SK-N-SH treated with all-trans-retinoic acid at 6 μM for 48 hours (cell line): ENCODE results near the gene PTPRN2.

Source experiments
- ATAC-seq: fragments of 200-7000 bp; cut with Tn5 transposase; 3 replicates; pipeline ENCODE4 v1.9.1; 2020; ENCODE audit warnings: mild to moderate bottlenecking, moderate library complexity
- BACH2 ChIP-seq: fragments of 250-450 bp; sonication (Bioruptor Pico); IDR thresholded peaks from 2 replicates; pipeline ENCODE4 v1.9.0; 2021; ENCODE audit warnings: mild to moderate bottlenecking, borderline replicate concordance
- CSDC2 ChIP-seq: fragments of 250-450 bp; sonication (Bioruptor Pico); IDR thresholded peaks from 2 replicates; pipeline ENCODE4 v1.5.0; 2020; ENCODE audit warnings: mild to moderate bottlenecking, moderate library complexity
- GLIS3 ChIP-seq: fragments of 250-450 bp; sonication (Bioruptor Pico); IDR thresholded peaks from 2 replicates; pipeline ENCODE4 v1.5.0; 2020; ENCODE audit warnings: mild to moderate bottlenecking, moderate library complexity
- ISL1 ChIP-seq: fragments of 250-450 bp; sonication (Bioruptor Pico); IDR thresholded peaks from 2 replicates; pipeline ENCODE4 v2.1.2; 2022; ENCODE audit warnings: mild to moderate bottlenecking, moderate library complexity
- OSR1 ChIP-seq: fragments of 250-450 bp; sonication (Bioruptor Pico); IDR thresholded peaks from 2 replicates; pipeline ENCODE4 v1.8.0; 2022; ENCODE audit warnings: moderate library complexity, mild to moderate bottlenecking, inconsistent platforms
- PPARA ChIP-seq: fragments of 250-450 bp; sonication (Bioruptor Pico); IDR thresholded peaks from 2 replicates; pipeline ENCODE4 v1.5.0; 2020; ENCODE audit warnings: mild to moderate bottlenecking, borderline replicate concordance
- RARB ChIP-seq: fragments of 250-450 bp; sonication (Bioruptor Pico); IDR thresholded peaks from 2 replicates; pipeline ENCODE4 v1.8.0; 2021; ENCODE audit warnings: mild to moderate bottlenecking, moderate library complexity
- SNAI2 ChIP-seq: fragments of 250-450 bp; sonication (Bioruptor Pico); IDR thresholded peaks from 2 replicates; pipeline ENCODE4 v1.5.0; 2020; ENCODE audit warnings: mild to moderate bottlenecking, moderate library complexity
- TCF4 ChIP-seq: fragments of 250-450 bp; sonication (Bioruptor Pico); IDR thresholded peaks from 2 replicates; pipeline ENCODE4 v1.8.0; 2021; ENCODE audit warnings: mild to moderate bottlenecking, moderate library complexity, borderline replicate concordance
- TOX ChIP-seq: fragments of 250-450 bp; sonication (Bioruptor Pico); IDR thresholded peaks from 2 replicates; pipeline ENCODE4 v1.8.0; 2021; ENCODE audit warnings: mild to moderate bottlenecking, moderate library complexity, borderline replicate concordance
- ZC3H10 ChIP-seq: fragments of 250-450 bp; sonication (Bioruptor Pico); IDR thresholded peaks from 2 replicates; pipeline ENCODE4 v1.5.1; 2021; ENCODE audit warnings: mild to moderate bottlenecking, moderate library complexity
- ZFP3 ChIP-seq: fragments of 250-450 bp; sonication (Bioruptor Pico); IDR thresholded peaks from 2 replicates; pipeline ENCODE4 v1.5.0; 2020; ENCODE audit warnings: mild to moderate bottlenecking, moderate library complexity
- ZFP30 ChIP-seq: fragments of 450-650 bp; formaldehyde crosslinking; IDR thresholded peaks from 2 replicates; pipeline ENCODE4 v1.5.0; 2022; ENCODE audit warnings: mild to moderate bottlenecking, moderate library complexity
- ZNF565 ChIP-seq: fragments of 450-650 bp; formaldehyde crosslinking; conservative IDR thresholded peaks from 2 replicates; pipeline ENCODE4 v1.5.0; 2020; ENCODE audit warnings: low read depth, mild to moderate bottlenecking, moderate library complexity
- ZNF70 ChIP-seq: fragments of 450-650 bp; formaldehyde crosslinking; IDR thresholded peaks from 2 replicates; pipeline ENCODE4 v1.5.0; 2020; ENCODE audit warnings: mild to moderate bottlenecking, moderate library complexity
- TF ChIP-seq, protein P1 (sequence below): fragments of 250-450 bp; sonication (Bioruptor Pico); IDR thresholded peaks from 2 replicates; pipeline ENCODE4 v1.5.1; 2021; ENCODE audit warnings: mild to moderate bottlenecking, moderate library complexity
- TF ChIP-seq, protein P2 (sequence below): fragments of 250-450 bp; sonication (Bioruptor Pico); IDR thresholded peaks from 2 replicates; pipeline ENCODE4 v1.5.1; 2020; ENCODE audit warnings: low read depth, mild to moderate bottlenecking, moderate library complexity
- TF ChIP-seq, protein P3 (sequence below): fragments of 250-450 bp; sonication (Bioruptor Pico); IDR thresholded peaks from 2 replicates; pipeline ENCODE4 v1.8.0; 2021; ENCODE audit warnings: low read depth, mild to moderate bottlenecking, moderate library complexity, borderline replicate concordance
- TF ChIP-seq, protein P4 (sequence below): fragments of 250-450 bp; sonication (Bioruptor Pico); IDR thresholded peaks from 2 replicates; pipeline ENCODE4 v1.5.0; 2020; ENCODE audit warnings: mild to moderate bottlenecking, moderate library complexity
- TF ChIP-seq, protein P5 (sequence below): fragments of 250-450 bp; sonication (Bioruptor Pico); IDR thresholded peaks from 2 replicates; pipeline ENCODE4 v1.8.0; 2020; ENCODE audit warnings: mild to moderate bottlenecking, moderate library complexity, borderline replicate concordance

Gene PTPRN2

DNA sequence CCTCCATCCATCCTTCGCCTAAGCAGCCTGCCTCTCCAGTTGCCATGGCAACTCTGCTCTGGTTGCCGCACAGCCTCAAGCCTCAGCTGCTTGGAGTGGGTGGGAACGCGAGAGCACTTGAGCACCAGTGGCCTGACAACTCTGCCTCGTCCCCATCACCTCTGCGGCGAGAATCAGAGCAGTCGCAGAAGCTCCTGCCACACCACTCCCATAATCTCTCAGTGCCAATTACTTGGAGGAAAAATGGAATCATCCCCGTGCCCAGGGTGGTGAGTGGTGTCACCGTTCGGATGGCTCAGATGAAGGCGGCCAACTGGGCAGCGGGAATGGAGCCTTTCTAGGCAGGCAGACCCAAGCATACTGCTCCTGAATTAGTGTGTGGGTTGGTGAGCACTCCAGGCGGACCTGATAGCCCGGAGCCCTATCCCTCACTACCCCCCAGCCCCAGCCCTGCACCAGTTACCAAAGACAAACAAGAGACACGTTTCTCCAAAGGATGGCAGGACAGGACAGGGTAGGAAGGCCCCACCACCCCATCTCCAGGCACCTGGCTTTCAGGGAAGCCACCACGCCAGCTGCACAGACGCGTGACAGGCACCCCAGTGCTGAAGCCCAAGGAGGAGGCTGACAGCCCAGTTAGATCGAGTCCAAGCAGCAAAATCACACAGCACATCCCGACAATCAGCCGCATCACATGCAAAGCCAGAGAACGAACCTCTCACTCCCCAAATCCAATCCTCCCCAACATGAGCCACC, 335.4 kb downstream of the PTPRN2 start:
- no peak for ATAC-seq
- TF ChIP-seq ZFP30 (no peak), ISL1 (no peak), TOX (no peak), CSDC2 (CRISPR knock-in tag) (no peak), SNAI2 (CRISPR knock-in tag) (no peak), TCF4 (no peak), PPARA (no peak), OSR1 (no peak), GLIS3 (CRISPR knock-in tag) (no peak), ZC3H10 (CRISPR knock-in tag) (no peak), ZFP3 (CRISPR knock-in tag) (no peak), RARB (no peak), ZNF70 (CRISPR knock-in tag) (no peak), BACH2 (CRISPR knock-in tag) (no peak)
- TF ChIP-seq, protein P1, sequence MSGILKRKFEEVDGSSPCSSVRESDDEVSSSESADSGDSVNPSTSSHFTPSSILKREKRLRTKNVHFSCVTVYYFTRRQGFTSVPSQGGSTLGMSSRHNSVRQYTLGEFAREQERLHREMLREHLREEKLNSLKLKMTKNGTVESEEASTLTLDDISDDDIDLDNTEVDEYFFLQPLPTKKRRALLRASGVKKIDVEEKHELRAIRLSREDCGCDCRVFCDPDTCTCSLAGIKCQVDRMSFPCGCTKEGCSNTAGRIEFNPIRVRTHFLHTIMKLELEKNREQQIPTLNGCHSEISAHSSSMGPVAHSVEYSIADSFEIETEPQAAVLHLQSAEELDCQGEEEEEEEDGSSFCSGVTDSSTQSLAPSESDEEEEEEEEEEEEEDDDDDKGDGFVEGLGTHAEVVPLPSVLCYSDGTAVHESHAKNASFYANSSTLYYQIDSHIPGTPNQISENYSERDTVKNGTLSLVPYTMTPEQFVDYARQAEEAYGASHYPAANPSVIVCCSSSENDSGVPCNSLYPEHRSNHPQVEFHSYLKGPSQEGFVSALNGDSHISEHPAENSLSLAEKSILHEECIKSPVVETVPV (CRISPR knock-in tag) = no peak
- TF ChIP-seq, protein P2, sequence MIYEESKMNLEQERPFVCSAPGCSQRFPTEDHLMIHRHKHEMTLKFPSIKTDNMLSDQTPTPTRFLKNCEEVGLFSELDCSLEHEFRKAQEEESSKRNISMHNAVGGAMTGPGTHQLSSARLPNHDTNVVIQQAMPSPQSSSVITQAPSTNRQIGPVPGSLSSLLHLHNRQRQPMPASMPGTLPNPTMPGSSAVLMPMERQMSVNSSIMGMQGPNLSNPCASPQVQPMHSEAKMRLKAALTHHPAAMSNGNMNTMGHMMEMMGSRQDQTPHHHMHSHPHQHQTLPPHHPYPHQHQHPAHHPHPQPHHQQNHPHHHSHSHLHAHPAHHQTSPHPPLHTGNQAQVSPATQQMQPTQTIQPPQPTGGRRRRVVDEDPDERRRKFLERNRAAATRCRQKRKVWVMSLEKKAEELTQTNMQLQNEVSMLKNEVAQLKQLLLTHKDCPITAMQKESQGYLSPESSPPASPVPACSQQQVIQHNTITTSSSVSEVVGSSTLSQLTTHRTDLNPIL (CRISPR knock-in tag) = no peak
- TF ChIP-seq, protein P3, sequence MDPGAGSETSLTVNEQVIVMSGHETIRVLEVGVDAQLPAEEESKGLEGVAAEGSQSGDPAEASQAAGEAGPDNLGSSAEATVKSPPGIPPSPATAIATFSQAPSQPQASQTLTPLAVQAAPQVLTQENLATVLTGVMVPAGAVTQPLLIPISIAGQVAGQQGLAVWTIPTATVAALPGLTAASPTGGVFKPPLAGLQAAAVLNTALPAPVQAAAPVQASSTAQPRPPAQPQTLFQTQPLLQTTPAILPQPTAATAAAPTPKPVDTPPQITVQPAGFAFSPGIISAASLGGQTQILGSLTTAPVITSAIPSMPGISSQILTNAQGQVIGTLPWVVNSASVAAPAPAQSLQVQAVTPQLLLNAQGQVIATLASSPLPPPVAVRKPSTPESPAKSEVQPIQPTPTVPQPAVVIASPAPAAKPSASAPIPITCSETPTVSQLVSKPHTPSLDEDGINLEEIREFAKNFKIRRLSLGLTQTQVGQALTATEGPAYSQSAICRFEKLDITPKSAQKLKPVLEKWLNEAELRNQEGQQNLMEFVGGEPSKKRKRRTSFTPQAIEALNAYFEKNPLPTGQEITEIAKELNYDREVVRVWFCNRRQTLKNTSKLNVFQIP = no peak
- TF ChIP-seq, protein P4, sequence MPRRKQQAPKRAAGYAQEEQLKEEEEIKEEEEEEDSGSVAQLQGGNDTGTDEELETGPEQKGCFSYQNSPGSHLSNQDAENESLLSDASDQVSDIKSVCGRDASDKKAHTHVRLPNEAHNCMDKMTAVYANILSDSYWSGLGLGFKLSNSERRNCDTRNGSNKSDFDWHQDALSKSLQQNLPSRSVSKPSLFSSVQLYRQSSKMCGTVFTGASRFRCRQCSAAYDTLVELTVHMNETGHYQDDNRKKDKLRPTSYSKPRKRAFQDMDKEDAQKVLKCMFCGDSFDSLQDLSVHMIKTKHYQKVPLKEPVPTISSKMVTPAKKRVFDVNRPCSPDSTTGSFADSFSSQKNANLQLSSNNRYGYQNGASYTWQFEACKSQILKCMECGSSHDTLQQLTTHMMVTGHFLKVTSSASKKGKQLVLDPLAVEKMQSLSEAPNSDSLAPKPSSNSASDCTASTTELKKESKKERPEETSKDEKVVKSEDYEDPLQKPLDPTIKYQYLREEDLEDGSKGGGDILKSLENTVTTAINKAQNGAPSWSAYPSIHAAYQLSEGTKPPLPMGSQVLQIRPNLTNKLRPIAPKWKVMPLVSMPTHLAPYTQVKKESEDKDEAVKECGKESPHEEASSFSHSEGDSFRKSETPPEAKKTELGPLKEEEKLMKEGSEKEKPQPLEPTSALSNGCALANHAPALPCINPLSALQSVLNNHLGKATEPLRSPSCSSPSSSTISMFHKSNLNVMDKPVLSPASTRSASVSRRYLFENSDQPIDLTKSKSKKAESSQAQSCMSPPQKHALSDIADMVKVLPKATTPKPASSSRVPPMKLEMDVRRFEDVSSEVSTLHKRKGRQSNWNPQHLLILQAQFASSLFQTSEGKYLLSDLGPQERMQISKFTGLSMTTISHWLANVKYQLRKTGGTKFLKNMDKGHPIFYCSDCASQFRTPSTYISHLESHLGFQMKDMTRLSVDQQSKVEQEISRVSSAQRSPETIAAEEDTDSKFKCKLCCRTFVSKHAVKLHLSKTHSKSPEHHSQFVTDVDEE (CRISPR knock-in tag) = no peak

DNA sequence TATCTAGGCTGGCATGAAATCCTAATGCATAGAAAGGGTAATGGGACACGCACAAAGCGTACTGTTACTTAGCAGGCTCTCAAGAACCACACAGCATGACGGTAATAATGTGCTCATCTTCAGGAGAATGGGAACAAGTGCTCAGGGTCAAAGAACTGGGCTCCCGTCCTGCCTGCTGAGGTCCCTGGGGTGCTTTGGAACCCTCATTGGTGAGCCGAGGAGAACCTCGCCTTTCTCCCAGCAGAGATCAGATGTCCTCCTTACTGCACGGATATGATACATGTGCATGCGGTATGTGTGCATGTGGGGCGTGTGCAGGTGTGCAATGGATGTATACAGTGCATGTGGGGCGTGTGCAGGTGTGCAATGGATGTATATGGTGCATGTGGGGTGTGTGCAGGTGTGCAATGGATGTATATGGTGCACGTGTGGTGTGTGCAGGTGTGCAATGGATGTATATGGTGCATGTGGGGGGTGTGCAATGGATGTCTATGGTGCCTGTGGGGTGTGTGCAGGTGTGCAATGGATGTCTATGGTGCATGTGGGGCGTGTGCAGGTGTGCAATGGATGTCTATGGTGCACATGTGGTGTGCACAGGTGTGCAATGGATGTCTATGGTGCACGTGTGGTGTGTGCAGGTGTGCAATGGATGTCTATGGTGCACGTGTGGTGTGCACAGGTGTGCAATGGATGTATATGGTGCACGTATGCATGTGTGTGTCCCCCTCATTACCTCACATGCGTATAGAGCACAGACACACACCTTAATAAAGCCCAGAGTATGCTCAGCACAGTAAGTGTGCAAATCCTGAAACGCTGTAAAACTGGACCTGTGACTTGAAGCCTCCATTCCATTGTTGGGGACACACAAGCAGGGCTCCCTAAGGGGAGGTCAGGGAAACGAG, 336.3 kb downstream of the PTPRN2 start:
- no peak for ATAC-seq

More for the DNA sequence above, 336.3 kb downstream of the PTPRN2 start:
- TF ChIP-seq OSR1 (no peak), BACH2 (CRISPR knock-in tag) (no peak), RARB (no peak), TOX (no peak), ZNF565 (no peak)
- TF ChIP-seq, protein P4 (CRISPR knock-in tag) = no peak
- TF ChIP-seq, protein P5, sequence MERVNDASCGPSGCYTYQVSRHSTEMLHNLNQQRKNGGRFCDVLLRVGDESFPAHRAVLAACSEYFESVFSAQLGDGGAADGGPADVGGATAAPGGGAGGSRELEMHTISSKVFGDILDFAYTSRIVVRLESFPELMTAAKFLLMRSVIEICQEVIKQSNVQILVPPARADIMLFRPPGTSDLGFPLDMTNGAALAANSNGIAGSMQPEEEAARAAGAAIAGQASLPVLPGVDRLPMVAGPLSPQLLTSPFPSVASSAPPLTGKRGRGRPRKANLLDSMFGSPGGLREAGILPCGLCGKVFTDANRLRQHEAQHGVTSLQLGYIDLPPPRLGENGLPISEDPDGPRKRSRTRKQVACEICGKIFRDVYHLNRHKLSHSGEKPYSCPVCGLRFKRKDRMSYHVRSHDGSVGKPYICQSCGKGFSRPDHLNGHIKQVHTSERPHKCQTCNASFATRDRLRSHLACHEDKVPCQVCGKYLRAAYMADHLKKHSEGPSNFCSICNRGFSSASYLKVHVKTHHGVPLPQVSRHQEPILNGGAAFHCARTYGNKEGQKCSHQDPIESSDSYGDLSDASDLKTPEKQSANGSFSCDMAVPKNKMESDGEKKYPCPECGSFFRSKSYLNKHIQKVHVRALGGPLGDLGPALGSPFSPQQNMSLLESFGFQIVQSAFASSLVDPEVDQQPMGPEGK (CRISPR knock-in tag) = no peak
